ENCODE measurements around the gene STX2.
"Not testable (repeated sequence)": the region's sequence is repeated elsewhere in the genome, so short reads cannot be mapped to it uniquely, and the experiment has no call there.

Gene STX2

DNA sequence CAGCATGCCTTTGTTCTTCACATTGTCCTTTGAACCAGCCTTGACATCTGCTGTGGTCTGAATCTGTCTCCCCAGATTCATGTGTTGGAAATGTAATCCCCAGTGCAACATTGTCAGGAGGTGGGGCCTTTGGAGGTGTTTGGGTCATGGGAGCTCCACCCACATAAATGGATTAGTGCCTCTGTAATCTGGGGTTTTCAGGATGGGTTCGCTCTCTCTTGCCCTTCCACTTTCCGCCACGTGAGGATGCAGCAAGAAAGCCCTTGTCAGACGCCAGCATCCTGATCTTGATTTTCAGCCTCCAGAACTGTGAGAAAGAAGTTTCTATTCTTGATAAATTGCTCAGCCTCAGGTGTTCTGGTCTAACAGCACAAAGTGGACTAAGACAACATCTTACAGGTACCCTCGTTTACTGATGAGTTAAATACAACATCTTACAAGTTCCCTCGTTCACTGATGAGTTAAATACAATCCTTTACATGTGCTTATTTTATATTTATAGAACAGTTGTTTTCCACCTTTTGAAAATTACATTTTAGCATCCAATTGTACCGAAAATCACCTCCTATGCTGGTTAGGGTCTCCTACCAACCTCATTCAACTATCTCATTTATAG lies 68.5 kb downstream of the STX2 start:
- Histone ChIP-seq H3K4me3 (ENCODE audit: low read depth, low read length) (no peak overlapping the region), H3K27me3 (ENCODE audit: control insufficient read depth, insufficient read depth, low read length) (no peaks in the 10 kb centered on the region), H3K36me3 (ENCODE audit: control insufficient read depth, insufficient read depth, low read length) (no peaks in the 10 kb centered on the region), H3K9me3 (ENCODE audit: control insufficient read depth, insufficient read depth, low read length) (no peaks in the 10 kb centered on the region), H3K4me1 (ENCODE audit: control insufficient read depth, insufficient read depth, low read length) (peaks cover 1% of the 10 kb centered on the region), H3K9ac (ENCODE audit: low read depth, low read length) (no peak overlapping the region)

DNA sequence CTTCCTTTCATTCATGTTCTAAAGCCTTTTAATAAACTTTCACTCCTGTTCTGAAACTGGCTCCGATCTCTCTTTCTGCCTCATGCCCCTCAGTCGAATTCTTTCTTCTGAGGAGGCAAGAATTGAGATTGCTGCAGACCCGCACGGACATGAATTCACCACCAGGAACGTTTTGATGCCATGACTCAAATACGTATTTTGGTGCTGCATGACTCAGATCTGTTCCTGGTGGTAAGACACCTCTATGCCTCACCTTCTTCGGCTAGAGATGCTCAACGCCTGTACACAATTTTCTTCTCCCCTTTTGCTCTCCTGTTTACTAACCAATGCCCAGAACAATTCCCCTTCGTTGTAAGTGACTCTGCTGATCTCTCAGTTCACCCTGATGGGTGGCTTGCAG lies 70.9 kb downstream of the STX2 start:
- H3K9ac ChIP-seq (ENCODE audit: low read depth, low read length): no peak overlapping the region
- H3K27me3 ChIP-seq (ENCODE audit: control insufficient read depth, insufficient read depth, low read length): no peaks in the 10 kb centered on the region
- no peaks in the 10 kb centered on the region for H3K36me3 ChIP-seq (ENCODE audit: control insufficient read depth, insufficient read depth, low read length)
- H3K4me3 ChIP-seq (ENCODE audit: low read depth, low read length): no peak overlapping the region
- H3K9me3 ChIP-seq (ENCODE audit: control insufficient read depth, insufficient read depth, low read length): no peaks in the 10 kb centered on the region
- no peaks in the 10 kb centered on the region for H3K4me1 ChIP-seq (ENCODE audit: control insufficient read depth, insufficient read depth, low read length)

DNA sequence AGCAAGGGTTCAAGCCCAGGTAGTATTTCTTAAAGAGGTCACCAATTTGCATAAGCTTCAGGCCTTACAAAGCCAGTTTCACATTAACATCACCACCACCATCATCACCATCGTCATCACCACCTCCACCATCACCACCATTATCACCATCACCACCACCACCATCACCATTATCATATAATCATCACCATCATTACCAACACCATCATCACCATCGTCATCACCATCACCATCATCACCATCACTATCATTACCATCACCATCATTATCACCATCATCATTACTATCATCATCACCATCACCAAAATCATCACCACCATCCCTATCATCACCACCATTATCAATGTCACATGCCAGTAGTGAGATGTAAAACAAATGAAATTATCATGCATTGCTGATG lies 72.6 kb downstream of the STX2 start:
- no peaks in the 10 kb centered on the region for H3K36me3 ChIP-seq (ENCODE audit: control insufficient read depth, insufficient read depth, low read length)
- H3K9ac ChIP-seq (ENCODE audit: low read depth, low read length): no peak overlapping the region
- H3K9me3 ChIP-seq (ENCODE audit: control insufficient read depth, insufficient read depth, low read length): no peaks in the 10 kb centered on the region
- H3K27me3 ChIP-seq (ENCODE audit: control insufficient read depth, insufficient read depth, low read length): no peaks in the 10 kb centered on the region
- no peak overlapping the region for H3K4me3 ChIP-seq (ENCODE audit: low read depth, low read length)
- H3K4me1 ChIP-seq (ENCODE audit: control insufficient read depth, insufficient read depth, low read length): no peaks in the 10 kb centered on the region

DNA sequence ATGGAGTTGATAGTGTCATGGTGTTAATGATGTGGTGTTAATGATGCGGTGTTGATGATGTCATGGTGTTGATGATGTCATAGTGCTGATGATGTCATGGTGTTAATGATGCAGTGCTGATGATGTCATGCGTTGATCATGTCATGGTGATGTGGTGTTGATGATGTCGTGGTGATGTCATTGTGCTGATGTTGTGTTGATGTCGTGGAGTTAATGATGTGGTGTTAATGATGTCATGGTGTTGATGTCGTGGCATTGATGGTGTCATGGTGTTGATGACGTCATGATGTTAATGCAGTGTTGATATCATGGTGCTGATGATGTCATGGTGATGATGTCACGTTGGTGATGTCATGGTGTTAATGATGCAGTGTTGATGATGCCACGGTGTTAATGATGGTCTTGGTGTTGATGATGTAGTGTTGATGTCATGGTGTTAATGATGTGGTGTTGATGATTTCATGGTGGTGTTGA lies 73.8 kb downstream of the STX2 start:
- Histone ChIP-seq H3K9me3 (ENCODE audit: control insufficient read depth, insufficient read depth, low read length) (no peaks in the 10 kb centered on the region), H3K9ac (ENCODE audit: low read depth, low read length) (no peak overlapping the region), H3K27me3 (ENCODE audit: control insufficient read depth, insufficient read depth, low read length) (no peaks in the 10 kb centered on the region), H3K4me3 (ENCODE audit: low read depth, low read length) (no peak overlapping the region), H3K4me1 (ENCODE audit: control insufficient read depth, insufficient read depth, low read length) (no peaks in the 10 kb centered on the region), H3K36me3 (ENCODE audit: control insufficient read depth, insufficient read depth, low read length) (no peaks in the 10 kb centered on the region)

DNA sequence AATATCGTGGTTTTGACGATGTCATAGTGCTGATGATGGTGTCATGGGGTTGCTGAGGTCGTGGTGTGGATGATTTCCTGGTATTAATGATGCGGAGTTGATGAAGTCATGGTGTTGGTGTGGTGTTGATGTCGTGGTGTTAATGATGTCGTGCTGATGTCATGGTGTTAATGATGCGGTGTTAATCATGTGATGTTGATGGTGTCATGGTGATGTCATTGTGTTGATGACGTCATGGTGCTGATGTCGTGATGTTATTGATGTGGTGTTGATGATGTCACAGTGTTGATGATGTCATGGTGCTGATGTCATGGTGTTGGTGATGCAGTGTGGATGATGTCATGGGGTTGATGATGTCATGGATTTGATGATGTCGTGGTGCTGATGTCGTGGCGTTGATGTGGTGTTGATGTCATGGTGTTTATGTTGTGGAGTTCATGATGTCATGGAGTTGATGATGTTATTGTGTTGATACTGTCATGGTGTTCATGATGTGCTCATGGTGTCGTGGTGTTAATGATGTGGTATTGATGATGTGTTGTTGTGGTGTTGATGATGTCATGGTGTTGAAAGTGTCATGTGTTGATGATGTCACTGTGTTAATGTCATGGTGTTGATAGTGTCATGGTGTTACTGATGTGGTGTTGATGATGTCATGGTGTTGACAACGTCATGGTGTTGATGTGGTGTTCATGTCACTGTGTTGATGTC lies 74.4 kb downstream of the STX2 start:
- Histone ChIP-seq H3K4me1 (ENCODE audit: control insufficient read depth, insufficient read depth, low read length) (no peaks in the 10 kb centered on the region), H3K9ac (ENCODE audit: low read depth, low read length) (no peak overlapping the region), H3K4me3 (ENCODE audit: low read depth, low read length) (no peak overlapping the region), H3K36me3 (ENCODE audit: control insufficient read depth, insufficient read depth, low read length) (no peaks in the 10 kb centered on the region), H3K9me3 (ENCODE audit: control insufficient read depth, insufficient read depth, low read length) (no peaks in the 10 kb centered on the region), H3K27me3 (ENCODE audit: control insufficient read depth, insufficient read depth, low read length) (no peaks in the 10 kb centered on the region)

DNA sequence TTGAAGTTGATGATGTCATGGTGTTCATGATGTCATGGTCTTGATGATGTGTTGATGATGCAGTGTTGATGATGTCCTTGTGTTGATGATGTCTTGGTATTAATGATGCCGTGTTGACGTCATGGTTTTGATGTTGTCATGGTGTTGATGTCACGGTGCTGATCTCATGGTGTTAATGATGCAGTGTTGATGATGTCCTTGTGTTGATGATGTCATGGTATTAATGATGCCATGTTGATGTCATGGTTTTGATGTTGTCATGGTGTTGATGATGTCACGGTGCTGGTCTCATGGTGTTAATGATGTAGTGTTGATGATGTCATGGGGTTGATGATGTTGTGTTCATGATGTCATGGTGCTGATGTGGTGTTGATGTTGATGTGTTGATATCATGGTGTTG lies 75.0 kb downstream of the STX2 start:
- H3K9me3 ChIP-seq (ENCODE audit: control insufficient read depth, insufficient read depth, low read length): no peaks in the 10 kb centered on the region
- no peaks in the 10 kb centered on the region for H3K36me3 ChIP-seq (ENCODE audit: control insufficient read depth, insufficient read depth, low read length)
- no peaks in the 10 kb centered on the region for H3K4me1 ChIP-seq (ENCODE audit: control insufficient read depth, insufficient read depth, low read length)
- no peaks in the 10 kb centered on the region for H3K27me3 ChIP-seq (ENCODE audit: control insufficient read depth, insufficient read depth, low read length)
- no peak overlapping the region for H3K9ac ChIP-seq (ENCODE audit: low read depth, low read length)
- H3K4me3 ChIP-seq (ENCODE audit: low read depth, low read length): no peak overlapping the region

DNA sequence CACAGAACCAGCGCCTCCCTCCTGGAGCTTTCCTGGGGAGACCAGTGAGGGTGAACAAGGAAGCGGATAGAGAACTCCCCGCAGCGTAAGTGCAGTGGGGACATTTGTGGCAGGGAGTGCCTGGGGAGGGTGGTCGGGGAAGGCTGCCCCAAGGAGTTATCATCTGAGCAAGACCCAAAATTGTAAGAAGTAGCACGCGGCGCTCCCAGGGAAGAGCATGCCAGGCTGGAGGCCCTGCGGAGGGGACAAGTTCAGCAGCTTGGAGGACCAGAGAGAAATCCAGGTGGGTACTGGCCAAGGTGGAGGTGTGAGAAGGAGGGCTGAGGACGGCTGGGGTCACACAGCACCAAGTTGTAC lies 76.8 kb downstream of the STX2 start:
- no peak overlapping the region for H3K9ac ChIP-seq (ENCODE audit: low read depth, low read length)
- no peaks in the 10 kb centered on the region for H3K4me1 ChIP-seq (ENCODE audit: control insufficient read depth, insufficient read depth, low read length)
- H3K9me3 ChIP-seq (ENCODE audit: control insufficient read depth, insufficient read depth, low read length): no peaks in the 10 kb centered on the region
- H3K27me3 ChIP-seq (ENCODE audit: control insufficient read depth, insufficient read depth, low read length): no peaks in the 10 kb centered on the region
- no peaks in the 10 kb centered on the region for H3K36me3 ChIP-seq (ENCODE audit: control insufficient read depth, insufficient read depth, low read length)
- H3K4me3 ChIP-seq (ENCODE audit: low read depth, low read length): no peak overlapping the region

DNA sequence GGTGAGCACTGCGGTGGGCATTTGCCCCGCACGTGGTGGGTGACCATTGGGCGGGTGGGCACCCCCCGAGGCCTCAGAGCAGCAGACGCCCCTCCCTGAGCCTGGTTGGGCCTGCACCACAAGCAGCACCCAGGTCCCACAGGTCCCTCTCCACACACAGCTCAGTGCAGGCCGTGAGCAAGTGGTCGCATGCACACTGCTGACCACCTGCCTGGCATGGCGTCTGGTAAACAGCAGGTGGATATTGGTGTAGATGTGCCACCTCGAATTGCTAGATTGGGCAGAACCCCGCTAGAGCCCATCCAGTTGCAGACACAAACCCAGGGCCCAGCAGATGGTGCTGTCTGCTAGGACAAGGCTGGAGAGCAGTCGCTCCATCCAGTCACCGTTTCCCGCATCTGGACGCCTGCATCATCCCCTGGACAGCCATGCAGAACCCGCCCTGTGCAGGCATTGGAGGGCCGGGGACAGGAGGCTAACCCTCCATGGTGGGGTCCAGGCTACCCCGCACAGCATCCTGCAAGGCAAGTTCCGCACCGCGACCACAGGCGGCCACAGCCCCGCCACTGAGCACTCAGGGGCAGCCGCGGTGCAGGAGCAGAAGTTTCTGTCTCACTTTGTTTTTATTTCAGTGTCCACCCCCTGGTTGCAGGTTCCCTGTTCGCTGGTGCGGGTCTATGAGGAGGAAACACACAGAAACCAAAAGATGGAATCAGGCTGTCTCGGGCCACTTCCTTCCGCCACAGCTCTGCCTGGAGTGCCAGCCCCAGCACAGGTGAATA lies 77.3 kb downstream of the STX2 start:
- no peaks in the 10 kb centered on the region for H3K9me3 ChIP-seq (ENCODE audit: control insufficient read depth, insufficient read depth, low read length)
- H3K36me3 ChIP-seq (ENCODE audit: control insufficient read depth, insufficient read depth, low read length): no peaks in the 10 kb centered on the region
- no peak overlapping the region for H3K9ac ChIP-seq (ENCODE audit: low read depth, low read length)
- H3K4me1 ChIP-seq (ENCODE audit: control insufficient read depth, insufficient read depth, low read length): no peaks in the 10 kb centered on the region
- H3K4me3 ChIP-seq (ENCODE audit: low read depth, low read length): no peak overlapping the region
- no peaks in the 10 kb centered on the region for H3K27me3 ChIP-seq (ENCODE audit: control insufficient read depth, insufficient read depth, low read length)

DNA sequence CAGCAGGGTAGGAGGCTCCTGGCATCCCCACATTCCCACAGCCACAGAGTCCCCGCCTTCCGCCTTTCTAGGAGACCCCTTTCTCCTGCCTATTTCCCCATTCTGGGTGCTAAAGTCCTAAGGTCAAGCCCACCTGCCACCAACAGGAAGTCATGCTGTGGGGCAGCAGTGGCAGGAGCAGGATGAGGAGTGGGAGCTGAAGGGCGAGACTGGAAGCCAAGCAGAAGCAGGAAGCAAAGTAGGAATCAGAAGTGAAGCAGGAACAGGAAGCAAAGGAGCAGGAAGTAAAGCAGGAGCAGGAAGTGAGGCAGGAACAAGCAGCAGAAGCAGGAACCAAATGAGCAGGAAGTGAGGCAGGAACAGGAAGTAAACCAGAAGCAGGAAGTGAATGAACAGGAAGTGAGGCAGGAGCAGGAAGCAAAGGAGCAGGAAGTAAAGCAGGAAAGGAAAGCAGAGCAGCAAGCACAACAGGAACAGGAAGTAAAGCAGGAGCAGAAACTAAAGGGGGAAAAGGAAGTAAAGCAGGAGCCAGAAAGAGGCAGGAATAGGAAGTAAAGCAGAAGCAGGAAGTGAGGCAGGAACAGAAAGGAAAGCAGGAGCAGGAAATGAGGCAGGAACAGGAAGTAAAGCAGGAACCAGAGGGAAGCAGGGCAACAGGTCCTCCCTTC lies 84.7 kb downstream of the STX2 start:
- H3K27me3 ChIP-seq (ENCODE audit: control insufficient read depth, insufficient read depth, low read length): no peaks in the 10 kb centered on the region
- no peak overlapping the region for H3K9ac ChIP-seq (ENCODE audit: low read depth, low read length)
- no peaks in the 10 kb centered on the region for H3K4me1 ChIP-seq (ENCODE audit: control insufficient read depth, insufficient read depth, low read length)
- no peaks in the 10 kb centered on the region for H3K36me3 ChIP-seq (ENCODE audit: control insufficient read depth, insufficient read depth, low read length)
- H3K4me3 ChIP-seq (ENCODE audit: low read depth, low read length): no peak overlapping the region
- no peaks in the 10 kb centered on the region for H3K9me3 ChIP-seq (ENCODE audit: control insufficient read depth, insufficient read depth, low read length)

DNA sequence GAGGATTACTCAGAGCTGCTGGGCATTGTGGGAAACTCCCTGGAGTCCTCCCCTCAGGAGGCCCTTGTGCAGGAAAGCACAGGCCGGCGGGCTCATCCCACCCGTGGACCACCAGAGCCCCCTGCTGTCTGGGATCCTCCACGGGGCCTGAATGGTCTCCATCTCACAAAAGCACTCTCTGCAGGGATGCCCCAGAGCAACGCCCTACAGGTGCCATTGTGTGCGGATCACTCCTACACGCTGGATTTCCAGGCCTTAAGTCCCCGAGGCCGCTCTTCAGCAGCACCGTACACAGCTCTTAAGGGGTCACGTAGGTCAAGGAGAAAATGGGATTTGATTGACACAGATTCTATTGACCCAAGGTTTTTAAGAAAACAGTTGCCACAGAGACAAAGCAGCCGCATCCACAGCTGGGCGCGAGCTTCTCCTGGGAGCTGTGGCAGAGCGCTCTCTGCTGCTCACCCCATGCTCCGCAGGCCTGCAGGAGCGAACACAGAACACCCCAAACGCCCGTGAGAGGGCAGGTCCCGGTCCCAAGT lies 86.3 kb downstream of the STX2 start:
- no peaks in the 10 kb centered on the region for H3K27me3 ChIP-seq (ENCODE audit: control insufficient read depth, insufficient read depth, low read length)
- H3K4me1 ChIP-seq (ENCODE audit: control insufficient read depth, insufficient read depth, low read length): no peaks in the 10 kb centered on the region
- H3K4me3 ChIP-seq (ENCODE audit: low read depth, low read length): no peak overlapping the region
- no peaks in the 10 kb centered on the region for H3K36me3 ChIP-seq (ENCODE audit: control insufficient read depth, insufficient read depth, low read length)
- no peak overlapping the region for H3K9ac ChIP-seq (ENCODE audit: low read depth, low read length)
- H3K9me3 ChIP-seq (ENCODE audit: control insufficient read depth, insufficient read depth, low read length): no peaks in the 10 kb centered on the region

DNA sequence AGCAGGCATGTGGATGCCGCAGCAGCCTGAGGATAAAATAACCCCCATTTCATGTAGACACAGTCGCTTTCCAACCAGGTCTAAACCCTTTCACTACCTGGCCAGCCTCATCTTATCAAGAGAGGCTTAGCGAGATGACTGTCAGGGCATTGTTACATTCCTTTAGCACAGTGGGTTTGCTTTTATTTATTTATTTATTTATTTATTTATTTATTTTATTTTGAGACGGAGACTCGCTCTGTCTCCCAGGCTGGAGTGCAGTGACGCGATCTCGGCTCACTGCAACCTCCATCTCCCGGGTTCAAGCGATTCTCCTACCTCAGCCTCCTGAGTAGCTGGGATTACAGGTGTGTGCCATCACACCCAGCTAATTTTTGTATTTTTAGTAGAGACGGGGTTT lies 87.0 kb downstream of the STX2 start:
- H3K9ac ChIP-seq (ENCODE audit: low read depth, low read length); H3K36me3 ChIP-seq (ENCODE audit: control insufficient read depth, insufficient read depth, low read length); H3K4me1 ChIP-seq (ENCODE audit: control insufficient read depth, insufficient read depth, low read length); H3K27me3 ChIP-seq (ENCODE audit: control insufficient read depth, insufficient read depth, low read length); H3K4me3 ChIP-seq (ENCODE audit: low read depth, low read length); H3K9me3 ChIP-seq (ENCODE audit: control insufficient read depth, insufficient read depth, low read length): not testable (repeated sequence)

Data from iPS-15b (cell line).